Immature natural killer cell (primary cell): ENCODE data around the gene OR56A1. TPM values are rescaled to one million over a fixed set of nuclear protein-coding genes. Genes with fewer than 3 reads are reported as not detected.

Experiments used
- polyA plus RNA-seq, 3 donors: library from polyadenylated mRNA; unstranded; fragments of 300-500 nt; fragmentation: Illumina TruSeq; gene quantifications; one replicate each; pipeline ENCODE4 v1.2.3, GENCODE V29; 2021

The OR56A1 gene
- polyA plus RNA-seq, 3 donors from 2014 or later: not detected

Other genes starting within 250 kb of the OR56A1 start
- gene OR52N5, start 247.4 kb downstream of the OR56A1 start, polyA plus RNA-seq: not detected
- not detected for gene OR52N1, start 239.5 kb downstream of the OR56A1 start, polyA plus RNA-seq
- not detected for gene OR52N2, start 221.8 kb downstream of the OR56A1 start, polyA plus RNA-seq
- not detected for gene OR52E6, start 188.9 kb downstream of the OR56A1 start, polyA plus RNA-seq
- gene OR52E8, start 173.1 kb downstream of the OR56A1 start, polyA plus RNA-seq: not detected
- not detected for gene OR52E4, start 150.1 kb downstream of the OR56A1 start, polyA plus RNA-seq
- gene OR52E5, start 137.6 kb downstream of the OR56A1 start, polyA plus RNA-seq: not detected
- not detected for gene OR56A3, start 88.5 kb downstream of the OR56A1 start, polyA plus RNA-seq
- gene OR56A5, start 62.3 kb downstream of the OR56A1 start, polyA plus RNA-seq: not detected
- gene OR52L1, start 43.8 kb downstream of the OR56A1 start, polyA plus RNA-seq: not detected
- gene OR56A4, start 23.8 kb downstream of the OR56A1 start, polyA plus RNA-seq: not detected
- under 1 TPM in 1 of 3 donors, not detected in 2; 0.18 TPM for gene OR56B4, start 76.9 kb upstream of the OR56A1 start, polyA plus RNA-seq
- gene OR52B2, start 139.6 kb upstream of the OR56A1 start, polyA plus RNA-seq: not detected
- gene OR52W1, start 168.5 kb upstream of the OR56A1 start, polyA plus RNA-seq: not detected
- not detected for gene C11orf42, start 174.8 kb upstream of the OR56A1 start, polyA plus RNA-seq
- gene FHIP1B, start 203.9 kb upstream of the OR56A1 start, polyA plus RNA-seq: 10 to 100 TPM; 11.9 to 20.5 (median 15.1) TPM
- gene CNGA4, start 208.3 kb upstream of the OR56A1 start, polyA plus RNA-seq: not detected
- gene CCKBR, start 229.1 kb upstream of the OR56A1 start, polyA plus RNA-seq: not detected